Left lung (tissue), 10 donors: ENCODE data around the gene SART1. TPM values are rescaled to one million over a fixed set of nuclear protein-coding genes. Genes with fewer than 3 reads are reported as not detected.
"Not testable (repeated sequence)": the region's sequence is repeated elsewhere in the genome, so short reads cannot be mapped to it uniquely, and the experiment has no call there.

Experiments used
- ATAC-seq: fragments of 200-7000 bp; cut with Tn5 transposase; one replicate; pipeline ENCODE4 v1.9.1; 2020; ENCODE audit warnings: moderate library complexity
- DNase-seq, 4 donors: peaks; one replicate each; pipeline ENCODE4 v3.0.0-alpha.2; 2013 to 2020
- H3K27ac ChIP-seq, 2 donors: fragments of 200-600 bp; sonication (generic) in 1 of 2; one replicate each; pipeline versions ENCODE4 v1.5.0 to v1.8.0; 2020 to 2021
- H3K27me3 ChIP-seq, 2 donors: fragments of 200-600 bp; sonication (generic) in 1 of 2; one replicate each; pipeline versions ENCODE4 v1.5.0 to v1.8.0; 2020 to 2021
- H3K36me3 ChIP-seq, 2 donors: fragments of 200-600 bp; sonication (generic) in 1 of 2; one replicate each; pipeline versions ENCODE4 v1.5.0 to v1.8.0; 2020 to 2021
- H3K4me1 ChIP-seq, 2 donors: fragments of 200-600 bp; one replicate each; pipeline ENCODE4 v1.8.0; 2021
- H3K4me3 ChIP-seq, 2 donors: fragments of 200-600 bp; sonication (generic) in 1 of 2; one replicate each; pipeline versions ENCODE4 v1.5.0 to v1.8.0; 2020 to 2021; ENCODE audit warnings: mild to moderate bottlenecking in 1 of 2
- H3K9me3 ChIP-seq, 2 donors: fragments of 200-600 bp; sonication (generic) in 1 of 2; one replicate each; pipeline versions ENCODE4 v1.5.0 to v1.8.0; 2020 to 2021
- CTCF ChIP-seq, 2 donors: fragments of 200-600 bp; sonication (generic) in 1 of 2; IDR thresholded peaks; one replicate each; pipeline versions ENCODE4 v1.5.0 to v1.8.0; 2021; ENCODE audit warnings: antibody characterized with exemption in 2 of 2
- intact Hi-C, 2 donors: fragments of 100-400 bp; cut with DNase I; formaldehyde crosslinking; loops; one replicate each; pipeline versions ENCODE4 v1.11.2 to v1.14.2; 2022
- polyA plus RNA-seq, 6 donors: library from polyadenylated mRNA; unstranded; fragments of 120-200 nt; gene quantifications; one replicate each; pipeline ENCODE4 v1.2.1, GENCODE V29; 2013; ENCODE audit not compliant: insufficient read length in 6 of 6
- total RNA-seq, 2 donors: library from RNA; stranded (reverse); fragmentation: NEBNext Ultra II Directional; extraction: Animal tissue kit (Norgen Biotek cat#: 25700); gene quantifications; one replicate each; pipeline ENCODE4 v1.2.1, GENCODE V29; 2021
- donor health status: DM: no; HTN: yes; CAD: no.
- donor health status: DM: no; HTN: no; CAD: no.

Gene SART1
- total and polyA plus RNA-seq, 8 donors = 34.1 to 55.4 (median 46.3) TPM

- H3K4me3 ChIP-seq = peak overlapping the region in 1 of 2 donors; percentile 21
- no peak for ATAC-seq
- peaks cover 6 to 28% of the 10 kb centered on the region in 2 donors for H3K4me1 ChIP-seq
- DNase-seq = no peak
- TF ChIP-seq CTCF (IDR thresholded peaks at IDR 0.05) = no peak
- H3K27ac ChIP-seq = no peak overlapping the region
- no peaks in the 10 kb centered on the region for H3K9me3 ChIP-seq
- no peaks in the 10 kb centered on the region for H3K36me3 ChIP-seq
- peaks cover 0 to 16% of the 10 kb centered on the region in 2 donors for H3K27me3 ChIP-seq
- intact Hi-C loops = no loop called here
Observed at GRCh38 chr11:66020212-66020611, 58.7 kb downstream of the SART1 start.

GRCh38 chr11:66020618-66021357 is 59.3 kb downstream of the SART1 start:
- peak overlapping the region in 1 of 2 donors; percentile 23 for H3K27ac ChIP-seq
- no peak for TF ChIP-seq CTCF (IDR thresholded peaks at IDR 0.05)
- no peaks in the 10 kb centered on the region for H3K36me3 ChIP-seq
- peaks cover 0 to 16% of the 10 kb centered on the region in 2 donors for H3K27me3 ChIP-seq
- peaks cover 6 to 28% of the 10 kb centered on the region in 2 donors for H3K4me1 ChIP-seq
- intact Hi-C loops = no loop called here
- DNase-seq (peak in 2 of 4 donors; percentile 76 to 92), ATAC-seq (peak; percentile 67)
- H3K4me3 ChIP-seq = peak overlapping the region in 1 of 2 donors; percentile 21
- no peaks in the 10 kb centered on the region for H3K9me3 ChIP-seq

GRCh38 chr11:66022401-66023185 is 61.1 kb downstream of the SART1 start:
- DNase-seq (peak; percentile 32 to 96 (median 62)), ATAC-seq (peak; percentile 96)
- Histone ChIP-seq H3K4me3 (no peak overlapping the region), H3K9me3 (no peaks in the 10 kb centered on the region), H3K27me3 (peaks cover 0 to 16% of the 10 kb centered on the region in 2 donors), H3K4me1 (peaks cover 6 to 28% of the 10 kb centered on the region in 2 donors), H3K27ac (no peak overlapping the region), H3K36me3 (no peaks in the 10 kb centered on the region)
- TF ChIP-seq CTCF (IDR thresholded peaks at IDR 0.05) = peak; percentile 95 to 98
- intact Hi-C loops = no loop called here

- DNase-seq, ATAC-seq, H3K27ac ChIP-seq, intact Hi-C loops, H3K4me3 ChIP-seq, H3K36me3 ChIP-seq, H3K9me3 ChIP-seq: not testable (repeated sequence)
- H3K4me1 ChIP-seq = peaks cover 6 to 28% of the 10 kb centered on the region in 2 donors
- H3K27me3 ChIP-seq = peaks cover 0 to 16% of the 10 kb centered on the region in 2 donors
Observed at GRCh38 chr11:66023186-66023440, 61.6 kb downstream of the SART1 start.

GRCh38 chr11:66026017-66026529 is 64.5 kb downstream of the SART1 start, which contains the start of gene CATSPER1:
TSS of gene CATSPER1 (minus strand) at chr11:66026479. CDS start at chr11:66026379, 100 bp downstream.
- H3K27ac ChIP-seq = no peak within 1 kb of the TSS
- H3K4me1 ChIP-seq = peaks cover 6 to 18% of the 10 kb centered on the region in 2 donors
- DNase-seq (no peak), ATAC-seq (no peak)
- H3K36me3 ChIP-seq = no peaks in the 10 kb centered on the region
- H3K9me3 ChIP-seq = no peaks in the 10 kb centered on the region
- intact Hi-C loops = no loop called here
- peaks cover 0 to 16% of the 10 kb centered on the region in 2 donors for H3K27me3 ChIP-seq
- H3K4me3 ChIP-seq = no peak within 1 kb of the TSS
- TF ChIP-seq CTCF (IDR thresholded peaks at IDR 0.05) = no peak

Other genes starting within 250 kb of the SART1 start
- gene KAT5, start 249.5 kb upstream of the SART1 start, total RNA-seq = 10 to 100 TPM; 57.0 to 67.1 TPM
- 10 to 100 TPM; 58.4 to 69.2 (median 64.5) TPM for gene KAT5, start 249.5 kb upstream of the SART1 start, polyA plus RNA-seq
- gene RNASEH2C, start 240.9 kb upstream of the SART1 start, total RNA-seq = 10 to 100 TPM; 46.0 to 70.1 TPM
- 10 to 100 TPM; 34.7 to 52.5 (median 37.2) TPM for gene RNASEH2C, start 240.9 kb upstream of the SART1 start, polyA plus RNA-seq
- 10 to 100 TPM; 22.6 to 39.0 TPM for gene AP5B1, start 180.8 kb upstream of the SART1 start, total RNA-seq
- gene AP5B1, start 180.8 kb upstream of the SART1 start, polyA plus RNA-seq = 1 to 10 TPM; 2.9 to 4.5 (median 3.5) TPM
- gene OVOL1, start 174.7 kb upstream of the SART1 start, total RNA-seq = under 1 TPM; 0.37 to 0.41 TPM
- under 1 TPM; 0.20 to 0.45 (median 0.31) TPM for gene OVOL1, start 174.7 kb upstream of the SART1 start, polyA plus RNA-seq
- 1 to 10 TPM in 1 of 2 donors, under 1 TPM in 1; 0.24 to 1.9 TPM for gene SNX32, start 127.8 kb upstream of the SART1 start, total RNA-seq
- 1 to 10 TPM; 2.5 to 4.4 (median 3.1) TPM for gene SNX32, start 127.8 kb upstream of the SART1 start, polyA plus RNA-seq
- gene CFL1, start 103.6 kb upstream of the SART1 start, total RNA-seq = 1,000 to 10,000 TPM in 1 of 2 donors, 100 to 1,000 TPM in 1; 790 to 1,162 TPM
- gene CFL1, start 103.6 kb upstream of the SART1 start, polyA plus RNA-seq = 100 to 1,000 TPM; 599 to 799 (median 752) TPM
- gene MUS81, start 101.3 kb upstream of the SART1 start, total RNA-seq = 10 to 100 TPM; 43.4 to 50.7 TPM
- 10 to 100 TPM; 44.7 to 55.0 (median 52.0) TPM for gene MUS81, start 101.3 kb upstream of the SART1 start, polyA plus RNA-seq
- 100 to 1,000 TPM in 1 of 2 donors, 10 to 100 TPM in 1; 67.6 to 113 TPM for gene EFEMP2, start 88.9 kb upstream of the SART1 start, total RNA-seq
- 100 to 1,000 TPM; 111 to 169 (median 152) TPM for gene EFEMP2, start 88.9 kb upstream of the SART1 start, polyA plus RNA-seq
- 1 to 10 TPM; 5.8 to 9.1 TPM for gene CTSW, start 81.9 kb upstream of the SART1 start, total RNA-seq
- gene CTSW, start 81.9 kb upstream of the SART1 start, polyA plus RNA-seq = 1 to 10 TPM; 2.7 to 7.2 (median 5.7) TPM
- gene FIBP, start 73.3 kb upstream of the SART1 start, total RNA-seq = 10 to 100 TPM; 56.5 to 69.6 TPM
- 10 to 100 TPM; 72.3 to 83.0 (median 77.7) TPM for gene FIBP, start 73.3 kb upstream of the SART1 start, polyA plus RNA-seq
- gene CCDC85B, start 71.1 kb upstream of the SART1 start, total RNA-seq = 10 to 100 TPM; 23.3 to 32.0 TPM
- gene CCDC85B, start 71.1 kb upstream of the SART1 start, polyA plus RNA-seq = 10 to 100 TPM; 10.0 to 23.8 (median 15.1) TPM
- 10 to 100 TPM in 1 of 2 donors, 1 to 10 TPM in 1; 3.4 to 16.3 TPM for gene FOSL1, start 61.3 kb upstream of the SART1 start, total RNA-seq
- gene FOSL1, start 61.3 kb upstream of the SART1 start, polyA plus RNA-seq = under 1 TPM in 4 of 6 donors, not detected in 2; 0.17 to 0.22 (median 0.21) TPM
- gene C11orf68, start 42.7 kb upstream of the SART1 start, total RNA-seq = 10 to 100 TPM; 29.6 to 35.0 TPM
- gene C11orf68, start 42.7 kb upstream of the SART1 start, polyA plus RNA-seq = 10 to 100 TPM; 31.1 to 36.9 (median 34.4) TPM
- 10 to 100 TPM; 61.0 to 64.5 TPM for gene DRAP1, start 42.3 kb upstream of the SART1 start, total RNA-seq
- 100 to 1,000 TPM in 1 of 6 donors, 10 to 100 TPM in 5; 69.2 to 112 (median 91.8) TPM for gene DRAP1, start 42.3 kb upstream of the SART1 start, polyA plus RNA-seq
- not detected for gene TSGA10IP, start 16.3 kb upstream of the SART1 start, total RNA-seq
- gene TSGA10IP, start 16.3 kb upstream of the SART1 start, polyA plus RNA-seq = 1 to 10 TPM in 1 of 6 donors, under 1 TPM in 4, not detected in 1; 0.26 to 1.0 (median 0.79) TPM
- 10 to 100 TPM; 28.4 to 30.5 TPM for gene EIF1AD, start 40.4 kb downstream of the SART1 start, total RNA-seq
- 10 to 100 TPM; 23.6 to 30.5 (median 27.4) TPM for gene EIF1AD, start 40.4 kb downstream of the SART1 start, polyA plus RNA-seq
- gene BANF1, start 40.8 kb downstream of the SART1 start, total RNA-seq = 100 to 1,000 TPM; 161 to 183 TPM
- 100 to 1,000 TPM; 211 to 248 (median 228) TPM for gene BANF1, start 40.8 kb downstream of the SART1 start, polyA plus RNA-seq
- gene CST6, start 50.3 kb downstream of the SART1 start, total RNA-seq = 10 to 100 TPM; 20.3 to 46.5 TPM
- gene CST6, start 50.3 kb downstream of the SART1 start, polyA plus RNA-seq = 1 to 10 TPM in 1 of 6 donors, under 1 TPM in 5; 0.18 to 1.3 (median 0.46) TPM
- 1 to 10 TPM; 1.2 to 2.6 TPM for gene CATSPER1, start 64.7 kb downstream of the SART1 start, total RNA-seq
- under 1 TPM in 1 of 6 donors, not detected in 5; 0.24 TPM for gene CATSPER1, start 64.7 kb downstream of the SART1 start, polyA plus RNA-seq
- gene GAL3ST3, start 87.4 kb downstream of the SART1 start, total RNA-seq = not detected
- gene GAL3ST3, start 87.4 kb downstream of the SART1 start, polyA plus RNA-seq = under 1 TPM in 5 of 6 donors, not detected in 1; 0.09 to 0.63 (median 0.20) TPM
- gene SF3B2, start 90.6 kb downstream of the SART1 start, total RNA-seq = 100 to 1,000 TPM; 122 to 160 TPM
- gene SF3B2, start 90.6 kb downstream of the SART1 start, polyA plus RNA-seq = 100 to 1,000 TPM; 192 to 233 (median 218) TPM
- gene PACS1, start 108.5 kb downstream of the SART1 start, total RNA-seq = 10 to 100 TPM; 53.7 to 54.7 TPM
- 10 to 100 TPM; 50.7 to 57.5 (median 55.6) TPM for gene PACS1, start 108.5 kb downstream of the SART1 start, polyA plus RNA-seq